ENCODE results near the gene MAPK7.
A peak's percentile ranks its signal among the peaks of the same experiment; 100 is the strongest.

MAPK7 gene

GRCh38 chr17:19398301-19399181, 20.2 kb downstream of the MAPK7 start:
- DNase-seq (ENCODE audit: low read depth, low spot score): no peak

DNA sequence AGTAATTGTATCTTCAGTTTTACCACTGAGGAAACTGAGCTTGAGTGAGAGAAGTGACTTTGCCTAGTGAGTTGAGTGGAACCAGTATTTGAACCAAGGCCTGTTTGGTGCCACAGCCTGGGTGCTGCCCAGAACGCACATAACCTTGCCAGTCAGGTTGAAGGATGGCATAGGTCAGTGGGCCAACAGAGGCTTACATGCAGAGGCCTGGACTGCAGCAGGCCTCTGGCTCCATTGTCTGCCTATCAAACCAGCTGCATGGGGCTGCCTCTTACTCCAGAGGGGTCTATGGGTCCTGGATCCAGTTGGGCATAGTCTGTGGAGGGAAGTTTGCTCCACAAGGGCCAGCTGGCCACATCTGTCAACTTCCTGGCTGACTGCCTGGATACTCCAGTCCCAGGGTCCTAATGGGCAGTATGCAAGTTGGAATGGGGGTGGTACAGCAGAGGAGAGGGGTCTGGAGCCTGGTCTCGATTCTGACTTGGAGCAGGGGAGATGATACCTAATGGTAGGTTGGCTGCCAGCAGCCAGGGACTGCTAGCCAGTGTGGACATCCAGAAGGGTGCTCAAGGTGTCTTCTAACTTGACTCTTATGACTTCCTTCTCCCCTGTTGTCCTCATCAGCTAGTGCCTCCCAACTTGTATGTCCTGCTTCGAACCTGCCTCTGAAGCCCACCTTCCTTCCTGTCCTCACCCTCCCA, 21.6 kb downstream of the MAPK7 start:
- DNase-seq (ENCODE audit: low read depth, low spot score): no peak

DNA sequence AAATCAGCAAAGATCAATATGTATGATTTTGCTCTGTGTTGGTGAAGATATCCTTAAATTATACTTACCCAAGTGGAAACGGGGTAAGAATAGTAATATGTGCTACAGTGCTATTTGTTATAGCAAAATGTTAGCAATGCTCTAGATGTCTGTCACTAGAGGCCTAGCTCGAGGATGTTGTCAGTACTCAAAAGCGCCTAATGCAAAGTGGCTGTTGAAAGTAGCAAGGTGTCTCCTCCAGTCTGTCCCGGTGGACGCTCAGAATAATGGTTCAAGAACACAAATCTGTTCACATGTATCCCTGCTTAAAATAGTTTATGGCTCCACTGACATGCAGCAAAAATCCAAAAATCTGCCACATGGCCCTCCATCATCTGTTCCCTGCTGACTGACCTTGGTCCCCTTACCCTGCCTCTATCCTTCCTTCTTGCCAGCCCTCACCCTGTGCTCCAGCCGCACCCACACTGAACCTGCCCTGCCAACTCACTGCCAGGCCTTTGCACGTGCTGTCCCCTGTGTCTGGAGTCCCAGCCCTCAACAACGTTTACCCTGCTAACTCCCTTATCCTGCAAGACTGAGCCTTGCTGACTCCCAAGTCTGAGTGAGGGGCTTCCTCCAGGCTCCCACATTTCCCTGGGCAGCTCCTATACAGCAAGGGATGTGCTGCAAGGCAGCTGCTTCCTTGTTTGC, 23.2 kb downstream of the MAPK7 start:
- DNase-seq (ENCODE audit: low read depth, low spot score): no peak

GRCh38 chr17:19402171-19402570, 23.9 kb downstream of the MAPK7 start:
- DNase-seq (ENCODE audit: low read depth, low spot score): no peak

DNA sequence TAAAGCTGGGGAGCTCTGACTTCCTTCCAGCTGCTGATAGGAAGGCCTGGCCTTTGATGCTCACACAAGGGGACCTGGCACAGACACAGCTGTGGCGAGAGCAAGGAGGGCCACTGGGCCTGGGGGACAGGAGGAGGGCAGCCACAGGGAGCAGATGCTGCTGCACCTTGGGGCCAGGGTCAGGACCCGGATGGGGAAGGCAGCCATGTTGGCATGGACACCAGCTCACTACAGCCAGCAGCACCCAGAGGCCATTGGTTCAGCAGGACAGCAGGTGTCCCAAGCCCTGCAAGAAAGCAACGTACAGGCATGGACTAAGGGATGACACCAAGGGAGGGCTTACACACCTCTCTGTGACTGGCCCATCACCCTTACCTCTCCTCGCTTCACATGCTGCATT, 24.7 kb downstream of the MAPK7 start:
- DNase-seq (ENCODE audit: low read depth, low spot score): no peak

GRCh38 chr17:19404264-19404663, 26.0 kb downstream of the MAPK7 start:
- no peak for DNase-seq (ENCODE audit: low read depth, low spot score)

- DNase-seq (ENCODE audit: low read depth, low spot score): no peak
These were observed 26.8 kb downstream of the MAPK7 start for GRCh38 chr17:19405114-19405513.

DNA sequence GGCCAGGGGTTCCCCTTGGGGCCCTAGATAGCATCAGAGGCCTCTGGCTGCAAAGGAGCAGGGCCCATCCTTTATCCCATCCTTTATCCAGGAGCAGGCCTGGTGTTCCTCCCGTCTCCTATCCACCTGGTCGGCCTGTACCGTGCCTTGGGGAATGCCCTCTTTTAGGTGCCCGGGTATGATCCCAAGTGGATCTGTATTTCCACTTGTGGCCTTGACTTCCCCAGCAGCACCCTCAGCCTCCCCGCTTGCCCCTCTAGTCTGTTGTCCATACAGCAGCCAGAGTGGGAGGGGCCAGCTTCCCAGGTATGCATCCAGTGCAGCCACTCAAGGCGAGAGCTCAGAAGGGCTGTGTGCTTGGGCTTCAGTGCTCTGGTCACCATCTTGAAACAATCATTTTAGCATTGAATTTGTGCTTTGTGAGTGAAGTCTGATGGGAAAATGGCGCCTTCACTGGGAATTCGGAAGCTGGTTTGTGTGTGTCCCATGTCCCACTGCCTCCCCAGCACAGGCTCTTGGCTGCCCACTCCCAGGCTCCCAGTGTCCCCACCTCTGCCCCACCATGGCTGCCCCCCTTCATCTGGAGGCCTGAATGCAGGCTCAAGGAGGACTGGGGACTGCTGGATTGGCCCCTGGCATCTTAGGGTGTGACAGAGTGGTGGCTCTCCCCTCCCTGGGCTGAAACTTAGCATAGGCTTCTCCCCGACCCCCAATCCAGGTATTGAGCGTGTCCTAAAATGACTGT, 29.5 kb downstream of the MAPK7 start:
- no peak for DNase-seq (ENCODE audit: low read depth, low spot score)

DNA sequence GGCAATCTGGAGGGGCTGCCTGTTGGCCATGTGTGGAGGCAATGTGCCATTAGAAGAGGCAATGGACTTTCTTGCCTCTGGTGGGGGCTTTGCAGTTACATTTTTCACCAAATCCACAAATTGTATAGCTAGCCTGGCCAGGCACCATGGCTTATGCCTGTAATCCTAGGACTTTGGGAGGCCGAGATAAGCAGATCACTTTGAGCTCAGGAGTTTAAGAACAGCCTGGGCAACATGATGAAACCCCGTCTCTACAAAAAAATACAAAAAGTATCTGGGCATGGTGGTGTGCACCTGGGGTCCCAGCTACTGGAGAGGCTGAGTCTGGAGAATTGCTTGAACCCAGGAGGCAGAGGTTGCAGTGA, 30.0 kb downstream of the MAPK7 start:
- peak; percentile 25 for DNase-seq (ENCODE audit: low read depth, low spot score)

GRCh38 chr17:19409066-19409465, 30.8 kb downstream of the MAPK7 start:
- DNase-seq (ENCODE audit: low read depth, low spot score): no peak

DNA sequence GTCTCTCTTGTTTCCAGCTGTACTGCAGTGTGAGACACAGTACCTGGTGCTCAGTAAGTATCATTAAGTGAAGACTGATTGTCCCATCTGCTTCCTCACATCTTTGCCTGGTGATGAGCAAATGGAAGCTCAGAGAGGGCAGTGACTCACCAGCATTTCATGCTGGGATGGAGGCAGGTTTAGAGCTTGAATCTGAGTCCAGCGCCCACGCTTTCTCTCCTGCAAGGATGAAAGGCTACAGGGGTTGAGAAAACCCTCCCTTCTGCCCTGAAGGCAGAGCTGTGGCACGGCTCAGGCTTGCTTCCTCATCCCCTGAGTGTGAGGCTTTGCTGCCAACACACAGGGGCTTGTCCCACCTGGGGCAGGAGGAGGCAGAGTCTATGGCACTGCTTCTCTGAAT, 31.2 kb downstream of the MAPK7 start:
- peak; percentile 44 for DNase-seq (ENCODE audit: low read depth, low spot score)

- no peak for DNase-seq (ENCODE audit: low read depth, low spot score)
These were observed 31.8 kb downstream of the MAPK7 start for GRCh38 chr17:19410091-19410490.

DNA sequence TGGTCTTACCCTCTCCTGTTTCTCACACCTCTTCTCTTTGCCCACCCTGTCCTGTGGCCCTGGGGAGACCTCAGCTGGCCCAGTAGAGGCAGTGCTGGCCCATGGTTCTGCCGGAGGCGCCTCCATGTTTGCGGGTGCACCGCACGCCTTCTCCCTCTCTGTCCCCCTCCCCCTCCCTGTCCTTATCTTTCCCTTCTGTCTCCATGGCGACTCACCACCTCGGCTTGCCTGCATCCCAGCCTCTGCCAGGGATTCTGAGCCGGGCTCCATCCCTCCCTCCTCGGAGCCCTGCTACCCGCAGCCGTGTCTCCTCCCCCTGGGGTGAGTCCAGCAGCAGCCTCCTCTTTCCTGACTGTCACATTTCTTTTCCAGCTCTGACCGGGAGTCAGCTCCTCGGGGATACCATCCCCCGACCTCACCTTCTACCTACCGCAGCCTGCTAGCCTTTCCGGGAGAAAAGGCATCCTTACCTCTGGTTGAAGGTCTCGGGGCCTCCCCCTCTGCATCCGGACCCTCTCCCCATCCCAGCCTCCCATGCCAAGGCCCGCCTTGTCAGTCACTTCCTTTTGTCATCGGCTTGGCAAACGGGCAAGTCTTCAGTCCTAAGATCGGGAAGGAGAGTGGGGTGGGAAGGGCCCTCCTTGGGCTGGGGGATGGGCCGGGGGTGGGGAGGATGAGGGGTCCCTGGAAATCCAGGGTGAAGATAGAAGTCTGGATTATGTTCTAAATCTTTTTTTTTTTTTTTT, 32.8 kb downstream of the MAPK7 start, which contains the start of gene RNF112:
Gene RNF112 (plus strand): TSS at position 358 of the 746 bp plus-strand sequence. CDS start 177 bp downstream, at position 535.
- DNase-seq (ENCODE audit: low read depth, low spot score): no peak

GRCh38 chr17:19411631-19412030, 33.3 kb downstream of the MAPK7 start:
- DNase-seq (ENCODE audit: low read depth, low spot score): no peak

DNA sequence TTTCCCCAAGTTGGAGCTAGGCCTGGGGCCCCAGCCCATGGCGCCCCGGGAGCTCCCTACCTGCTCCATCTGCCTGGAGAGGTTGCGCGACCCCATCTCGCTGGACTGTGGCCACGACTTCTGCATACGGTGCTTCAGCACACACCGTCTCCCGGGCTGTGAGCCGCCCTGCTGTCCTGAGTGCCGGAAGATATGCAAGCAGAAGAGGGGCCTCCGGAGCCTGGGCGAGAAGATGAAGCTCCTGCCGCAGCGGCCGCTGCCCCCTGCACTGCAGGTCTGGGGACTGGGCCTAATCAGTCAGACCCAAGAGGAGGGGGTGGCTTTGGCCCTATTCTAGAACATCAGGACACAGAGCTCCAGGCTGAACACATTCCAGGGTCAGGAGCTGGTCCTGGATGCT, 34.2 kb downstream of the MAPK7 start:
- no peak for DNase-seq (ENCODE audit: low read depth, low spot score)

DNA sequence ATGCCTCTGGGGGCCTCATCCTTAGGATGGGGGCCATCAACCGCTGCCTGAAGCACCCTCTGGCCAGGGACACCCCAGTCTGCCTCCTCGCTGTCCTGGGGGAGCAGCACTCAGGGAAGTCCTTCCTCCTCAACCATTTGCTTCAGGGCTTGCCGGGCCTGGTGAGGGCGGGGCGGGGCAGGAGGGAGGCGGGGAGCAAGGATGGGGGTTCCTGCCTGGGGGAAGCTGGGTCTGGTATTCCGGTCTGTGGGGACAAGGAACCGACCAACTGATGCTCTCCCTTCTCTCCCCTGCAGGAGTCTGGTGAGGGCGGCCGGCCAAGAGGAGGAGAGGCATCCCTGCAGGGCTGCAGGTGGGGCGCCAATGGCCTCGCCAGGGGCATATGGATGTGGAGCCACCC, 34.7 kb downstream of the MAPK7 start:
- DNase-seq (ENCODE audit: low read depth, low spot score): no peak

DNA sequence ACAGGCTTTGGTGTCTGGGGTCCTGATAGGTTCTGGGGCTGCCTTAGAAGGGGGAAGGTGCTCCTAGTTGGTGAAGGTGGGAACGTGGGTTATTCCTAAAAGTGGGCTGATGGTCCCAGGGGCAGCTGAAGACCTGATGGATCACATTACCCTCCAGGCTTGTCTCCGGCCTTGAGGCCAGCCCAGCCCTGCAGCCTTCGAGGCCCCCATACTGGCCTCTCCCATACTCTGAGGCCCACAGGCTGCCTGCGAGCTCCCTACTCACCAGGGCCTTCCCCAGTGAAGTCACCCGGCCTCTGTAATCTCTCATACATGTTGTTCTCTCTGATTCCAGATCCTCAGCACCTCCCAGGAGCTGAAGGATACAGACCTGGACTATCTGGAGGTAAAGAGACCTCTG, 35.5 kb downstream of the MAPK7 start:
- DNase-seq (ENCODE audit: low read depth, low spot score): no peak

DNA sequence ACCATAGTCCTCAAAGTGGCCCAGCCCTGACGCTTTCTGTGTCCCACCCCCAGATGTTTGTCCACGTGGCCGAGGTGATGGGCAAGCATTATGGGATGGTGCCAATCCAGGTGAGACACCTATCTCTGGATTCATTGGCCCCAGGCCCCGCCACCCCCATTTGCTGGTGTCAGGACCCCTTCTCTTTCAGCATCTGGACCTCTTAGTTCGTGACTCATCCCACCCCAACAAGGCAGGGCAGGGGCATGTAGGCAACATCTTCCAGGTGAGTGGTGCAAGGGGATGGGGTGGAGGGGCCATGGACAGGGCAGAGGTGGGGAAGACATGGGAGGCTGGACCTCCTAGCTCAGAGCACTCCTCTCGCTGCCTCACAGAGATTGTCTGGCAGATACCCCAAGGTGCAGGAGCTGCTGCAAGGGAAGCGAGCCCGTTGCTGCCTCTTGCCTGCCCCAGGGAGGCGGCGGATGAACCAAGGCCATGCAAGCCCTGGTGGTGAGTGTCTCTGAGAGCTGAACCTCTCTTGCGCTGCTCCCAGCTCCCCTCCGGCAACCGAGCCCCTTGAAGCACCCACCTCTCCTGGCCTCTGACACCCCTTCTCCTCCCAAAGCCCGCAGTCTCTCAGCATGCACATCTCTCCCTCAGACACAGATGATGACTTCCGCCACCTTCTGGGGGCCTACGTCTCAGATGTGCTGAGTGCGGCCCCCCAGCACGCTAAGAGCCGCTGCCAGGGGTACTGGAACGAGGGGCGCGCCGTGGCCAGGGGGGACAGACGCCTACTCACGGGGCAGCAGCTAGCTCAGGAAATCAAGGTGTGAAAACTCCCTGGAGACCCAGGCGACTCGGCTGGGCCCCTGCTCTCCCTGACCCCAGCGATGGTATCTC, 36.3 kb downstream of the MAPK7 start:
- no peak for DNase-seq (ENCODE audit: low read depth, low spot score)

GRCh38 chr17:19415311-19415710, 37.0 kb downstream of the MAPK7 start:
- no peak for DNase-seq (ENCODE audit: low read depth, low spot score)
